Transverse colon (tissue), 4 donors: ENCODE measurements around the gene ACER3.

Experiments used
- EP300 ChIP-seq: sonication (generic); formaldehyde crosslinking; IDR thresholded peaks from one replicate; pipeline ENCODE4 v1.6.1; 2017; ENCODE audit warnings: antibody characterized with exemption, low read depth
- POLR2A ChIP-seq: fragments of 450-650 bp; IDR thresholded peaks from one replicate; pipeline ENCODE4 v1.6.1; 2016; ENCODE audit warnings: antibody characterized with exemption, mild to moderate bottlenecking, moderate library complexity
- POLR2AphosphoS5 ChIP-seq, 3 donors: sonication (generic); formaldehyde crosslinking; IDR thresholded peaks; one replicate each; pipeline ENCODE4 v1.6.1; 2016; ENCODE audit warnings: antibody characterized with exemption in 3 of 3
- TF ChIP-seq, protein P1 (sequence below), 5 experiments: fragments of 200-600 bp in 3 of 5; fragments of 450-650 bp in 2 of 5; sonication (generic) in 3 of 5; IDR thresholded peaks; 1 replicate in 2 of 5; 2 replicates in 3 of 5; pipeline ENCODE4 v1.5.1; 2016 to 2017; ENCODE audit warnings: antibody characterized with exemption in 5 of 5, inconsistent platforms in 3 of 5, mild to moderate bottlenecking in 2 of 5, moderate library complexity in 1 of 5

DNA sequence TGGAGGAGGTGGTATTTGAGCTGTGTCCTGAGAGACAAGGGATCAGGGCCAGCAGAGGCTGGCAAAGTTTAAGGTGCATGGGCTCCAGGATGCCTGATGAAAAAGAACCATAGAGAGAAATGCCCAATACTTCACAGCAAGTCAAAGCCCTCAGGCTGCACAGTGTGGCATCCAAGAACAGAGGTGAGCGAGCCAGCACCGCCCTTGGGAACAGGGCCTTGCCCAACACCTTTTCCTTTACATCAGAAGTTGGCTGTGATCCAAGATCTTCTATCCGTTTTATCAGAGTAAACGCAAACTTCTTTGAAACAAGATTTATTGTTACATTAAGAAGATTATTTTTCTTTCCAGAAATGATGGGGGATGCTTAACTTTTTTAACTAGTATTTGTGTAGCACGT, 174.9 kb downstream of the ACER3 start:
- TF ChIP-seq, protein P1, sequence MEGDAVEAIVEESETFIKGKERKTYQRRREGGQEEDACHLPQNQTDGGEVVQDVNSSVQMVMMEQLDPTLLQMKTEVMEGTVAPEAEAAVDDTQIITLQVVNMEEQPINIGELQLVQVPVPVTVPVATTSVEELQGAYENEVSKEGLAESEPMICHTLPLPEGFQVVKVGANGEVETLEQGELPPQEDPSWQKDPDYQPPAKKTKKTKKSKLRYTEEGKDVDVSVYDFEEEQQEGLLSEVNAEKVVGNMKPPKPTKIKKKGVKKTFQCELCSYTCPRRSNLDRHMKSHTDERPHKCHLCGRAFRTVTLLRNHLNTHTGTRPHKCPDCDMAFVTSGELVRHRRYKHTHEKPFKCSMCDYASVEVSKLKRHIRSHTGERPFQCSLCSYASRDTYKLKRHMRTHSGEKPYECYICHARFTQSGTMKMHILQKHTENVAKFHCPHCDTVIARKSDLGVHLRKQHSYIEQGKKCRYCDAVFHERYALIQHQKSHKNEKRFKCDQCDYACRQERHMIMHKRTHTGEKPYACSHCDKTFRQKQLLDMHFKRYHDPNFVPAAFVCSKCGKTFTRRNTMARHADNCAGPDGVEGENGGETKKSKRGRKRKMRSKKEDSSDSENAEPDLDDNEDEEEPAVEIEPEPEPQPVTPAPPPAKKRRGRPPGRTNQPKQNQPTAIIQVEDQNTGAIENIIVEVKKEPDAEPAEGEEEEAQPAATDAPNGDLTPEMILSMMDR (IDR thresholded peaks at IDR 0.05), result no peak
- TF ChIP-seq POLR2A (no peak), POLR2AphosphoS5 (IDR thresholded peaks at IDR 0.05) (peak in 2 of 3 donors; percentile 44 to 55), EP300 (no peak)
